GM23338 (cell line): ENCODE data around the gene ARPC2. TPM values are rescaled to one million over a fixed set of nuclear protein-coding genes. Genes with fewer than 3 reads are reported as not detected.
"Not testable (repeated sequence)": the region's sequence is repeated elsewhere in the genome, so short reads cannot be mapped to it uniquely, and the experiment has no call there.

Source experiments
- ATAC-seq: fragments of 200-7000 bp; cut with Tn5 transposase; 3 replicates; pipeline ENCODE4 v1.9.1; 2020
- DNase-seq: peaks from one replicate; pipeline ENCODE4 v3.0.0-alpha.2; 2015; ENCODE audit warnings: low spot score
- H2AFZ ChIP-seq: fragments of 200-600 bp; sonication (generic); 2 replicates; pipeline ENCODE4 v1.8.0; 2016; ENCODE audit warnings: antibody characterized with exemption, mild to moderate bottlenecking, moderate library complexity
- H3F3A ChIP-seq: fragments of 200-600 bp; sonication (generic); replicated peaks from 2 replicates; pipeline ENCODE4 v1.8.0; 2017; ENCODE audit warnings: antibody characterized with exemption, mixed run types, low read depth
- H3K27ac ChIP-seq: fragments of 200-600 bp; sonication (generic); 2 replicates; pipeline ENCODE4 v1.6.1; 2016; ENCODE audit warnings: low read depth
- H3K27me3 ChIP-seq: fragments of 200-600 bp; sonication (generic); 2 replicates; pipeline ENCODE4 v1.8.0; 2016; ENCODE audit warnings: mild to moderate bottlenecking, mixed run types, moderate library complexity; ENCODE audit not compliant: insufficient read depth
- H3K36me3 ChIP-seq: fragments of 200-600 bp; sonication (generic); 2 replicates; pipeline ENCODE4 v1.8.0; 2016; ENCODE audit warnings: mild to moderate bottlenecking; ENCODE audit not compliant: insufficient read depth
- H3K4me1 ChIP-seq: fragments of 200-600 bp; sonication (generic); 2 replicates; pipeline ENCODE4 v1.8.0; 2016; ENCODE audit warnings: mild to moderate bottlenecking, moderate library complexity; ENCODE audit not compliant: insufficient read depth
- H3K4me2 ChIP-seq: fragments of 200-600 bp; sonication (generic); 2 replicates; pipeline ENCODE4 v1.7.1; 2017; ENCODE audit warnings: mixed run types
- H3K4me3 ChIP-seq: fragments of 200-600 bp; sonication (generic); 2 replicates; pipeline ENCODE4 v1.6.1; 2016; ENCODE audit warnings: mixed run types
- H3K79me2 ChIP-seq: fragments of 200-600 bp; sonication (generic); replicated peaks from 2 replicates; pipeline ENCODE4 v1.8.0; 2017; ENCODE audit warnings: mild to moderate bottlenecking; ENCODE audit not compliant: insufficient read depth
- H3K9me2 ChIP-seq: fragments of 200-600 bp; sonication (generic); 2 replicates; pipeline ENCODE4 v1.8.0; 2017; ENCODE audit not compliant: insufficient read depth
- H4K20me1 ChIP-seq: fragments of 200-600 bp; sonication (generic); replicated peaks from 2 replicates; pipeline ENCODE4 v1.8.0; 2017; ENCODE audit warnings: mild to moderate bottlenecking; ENCODE audit not compliant: insufficient read depth
- H3K27ac Mint-ChIP-seq: 2 replicates; pipeline ENCODE4 v1.8.0; 2020; ENCODE audit warnings: inconsistent platforms, mild to moderate bottlenecking, moderate library complexity, mixed read lengths
- H3K27me3 Mint-ChIP-seq: 3 replicates; pipeline ENCODE4 v1.8.0; 2022; ENCODE audit warnings: low read depth, mild to moderate bottlenecking, moderate library complexity, mixed read lengths, inconsistent platforms; ENCODE audit not compliant: insufficient read depth, poor library complexity
- H3K36me3 Mint-ChIP-seq: 3 replicates; pipeline ENCODE4 v1.8.0; 2021; ENCODE audit warnings: low read depth, mild to moderate bottlenecking, inconsistent platforms, moderate library complexity, mixed read lengths
- H3K4me1 Mint-ChIP-seq: 3 replicates; pipeline ENCODE4 v1.8.0; 2020; ENCODE audit warnings: mild to moderate bottlenecking, inconsistent platforms, mixed read lengths
- H3K4me3 Mint-ChIP-seq: 3 replicates; pipeline ENCODE4 v1.8.0; 2021; ENCODE audit warnings: moderate library complexity, mild to moderate bottlenecking, inconsistent platforms, mixed read lengths
- H3K9me3 Mint-ChIP-seq: 3 replicates; pipeline ENCODE4 v1.8.0; 2020; ENCODE audit warnings: moderate library complexity, mild to moderate bottlenecking, inconsistent platforms, mixed read lengths
- CTCF ChIP-seq, 2 experiments: fragments of 200-600 bp in 1 of 2; sonication (generic) in 1 of 2; conservative IDR thresholded peaks; 2 replicates each; pipeline versions ENCODE4 v1.5.1 to v1.6.1; 2016 to 2017; ENCODE audit warnings: antibody characterized with exemption in 2 of 2, low read depth in 2 of 2, mild to moderate bottlenecking in 2 of 2, moderate library complexity in 1 of 2
- POLR2AphosphoS5 ChIP-seq: IDR thresholded peaks from 2 replicates; pipeline ENCODE4 v1.6.1; 2016; ENCODE audit warnings: antibody characterized with exemption, low read depth
- ZNF462 ChIP-seq: fragments of 250-450 bp; sonication (Bioruptor Pico); IDR thresholded peaks from 2 replicates; pipeline ENCODE4 v1.5.0; 2020; ENCODE audit warnings: mild to moderate bottlenecking, moderate library complexity
- polyA plus RNA-seq: library from polyadenylated mRNA; unstranded; fragments of >200 nt; fragmentation: Nextera tagmentation; extraction: Ambion mirVana; gene quantifications from 2 replicates; pipeline ENCODE4 v1.2.1, GENCODE V29; 2016
- total RNA-seq: library from RNA; depleted of rRNA; stranded (reverse); fragments of >200 nt; shearing (Covaris generic); gene quantifications from 2 replicates; pipeline ENCODE4 v1.2.3, GENCODE V29; 2014

The ARPC2 gene
- total and polyA plus RNA-seq, 2 experiments from 2014 or later: 217 to 271 TPM

- Mint-ChIP-seq H3K27ac (no peak overlapping the region), H3K4me1 (peaks cover 23% of the 10 kb centered on the region), H3K9me3 (no peaks in the 10 kb centered on the region), H3K4me3 (peak overlapping the region; percentile 89), H3K36me3 (peaks cover 35% of the 10 kb centered on the region), H3K27me3 (peaks cover 14% of the 10 kb centered on the region)
- Histone ChIP-seq H3K4me3 (peak overlapping the region; percentile 96), H3K4me2 (peak overlapping the region; percentile 98; the same call in 1 of the 2 replicates), H2AFZ (no peak overlapping the region), H3K36me3 (peaks cover 10% of the 10 kb centered on the region), H3K9me2 (no peaks in the 10 kb centered on the region), H3K79me2 (peaks cover 17% of the 10 kb centered on the region), H3F3A (no peaks in the 10 kb centered on the region), H3K4me1 (peaks cover 13% of the 10 kb centered on the region), H4K20me1 (no peaks in the 10 kb centered on the region; the same call in 1 of the 2 replicates), H3K27me3 (no peaks in the 10 kb centered on the region), H3K27ac (no peak overlapping the region)
- ATAC-seq: no peak
- DNase-seq: no peak
- TF ChIP-seq POLR2AphosphoS5: no peak
These were observed 55.0 kb downstream of the ARPC2 start for GRCh38 chr2:218271865-218272530.

- DNase-seq: peak; percentile 91
- Mint-ChIP-seq H3K9me3 (no peaks in the 10 kb centered on the region), H3K4me3 (no peak overlapping the region), H3K27ac (no peak overlapping the region), H3K27me3 (peaks cover 16% of the 10 kb centered on the region), H3K4me1 (peaks cover 23% of the 10 kb centered on the region), H3K36me3 (peaks cover 34% of the 10 kb centered on the region)
- peaks cover 10% of the 10 kb centered on the region for H3K36me3 ChIP-seq
- H3K4me1 ChIP-seq: peaks cover 13% of the 10 kb centered on the region
- no peak overlapping the region for H3K27ac ChIP-seq
- no peaks in the 10 kb centered on the region for H3F3A ChIP-seq
- no peaks in the 10 kb centered on the region; the same call in 1 of the 2 replicates for H4K20me1 ChIP-seq
- H3K9me2 ChIP-seq: no peaks in the 10 kb centered on the region
- no peak overlapping the region for H3K4me2 ChIP-seq
- TF ChIP-seq CTCF (conservative IDR thresholded peaks at IDR 0.05; ENCODE audit: low read depth in 2 of 2): peak; percentile 94
- no peak for TF ChIP-seq ZNF462 (CRISPR knock-in tag)
- peaks cover 17% of the 10 kb centered on the region for H3K79me2 ChIP-seq
- no peak overlapping the region for H3K4me3 ChIP-seq
- no peak overlapping the region for H2AFZ ChIP-seq
- peak; percentile 46 for ATAC-seq
- H3K27me3 ChIP-seq: no peaks in the 10 kb centered on the region
These were observed 55.7 kb downstream of the ARPC2 start for GRCh38 chr2:218272531-218273212.

- peaks cover 23% of the 10 kb centered on the region for H3K4me1 Mint-ChIP-seq
- not testable (repeated sequence) for H3K4me3 ChIP-seq, H3K27me3 ChIP-seq, H3K9me2 ChIP-seq, H3K27ac ChIP-seq, H3K27ac Mint-ChIP-seq, H3F3A ChIP-seq, ATAC-seq, H2AFZ ChIP-seq, H3K9me3 Mint-ChIP-seq, DNase-seq, H4K20me1 ChIP-seq, H3K36me3 ChIP-seq, H3K4me2 ChIP-seq, H3K4me3 Mint-ChIP-seq
- Histone ChIP-seq H3K79me2 (peaks cover 14% of the 10 kb centered on the region), H3K4me1 (peaks cover 13% of the 10 kb centered on the region)
- peaks cover 16% of the 10 kb centered on the region for H3K27me3 Mint-ChIP-seq
- peaks cover 33% of the 10 kb centered on the region for H3K36me3 Mint-ChIP-seq
These were observed 56.4 kb downstream of the ARPC2 start for GRCh38 chr2:218273214-218273907.
